HG03520 (cell line): ENCODE measurements around the gene AKR1D1.
"Not testable (repeated sequence)": the region's sequence is repeated elsewhere in the genome, so short reads cannot be mapped to it uniquely, and the experiment has no call there.

Source experiments
- ATAC-seq: cut with Tn5 transposase; IDR thresholded peaks from one replicate; pipeline ENCODE4 v1.9.1; 2021; ENCODE audit warnings: mild to moderate bottlenecking, moderate library complexity; ENCODE audit not compliant: unreplicated experiment

The AKR1D1 gene, protein sequence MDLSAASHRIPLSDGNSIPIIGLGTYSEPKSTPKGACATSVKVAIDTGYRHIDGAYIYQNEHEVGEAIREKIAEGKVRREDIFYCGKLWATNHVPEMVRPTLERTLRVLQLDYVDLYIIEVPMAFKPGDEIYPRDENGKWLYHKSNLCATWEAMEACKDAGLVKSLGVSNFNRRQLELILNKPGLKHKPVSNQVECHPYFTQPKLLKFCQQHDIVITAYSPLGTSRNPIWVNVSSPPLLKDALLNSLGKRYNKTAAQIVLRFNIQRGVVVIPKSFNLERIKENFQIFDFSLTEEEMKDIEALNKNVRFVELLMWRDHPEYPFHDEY

DNA sequence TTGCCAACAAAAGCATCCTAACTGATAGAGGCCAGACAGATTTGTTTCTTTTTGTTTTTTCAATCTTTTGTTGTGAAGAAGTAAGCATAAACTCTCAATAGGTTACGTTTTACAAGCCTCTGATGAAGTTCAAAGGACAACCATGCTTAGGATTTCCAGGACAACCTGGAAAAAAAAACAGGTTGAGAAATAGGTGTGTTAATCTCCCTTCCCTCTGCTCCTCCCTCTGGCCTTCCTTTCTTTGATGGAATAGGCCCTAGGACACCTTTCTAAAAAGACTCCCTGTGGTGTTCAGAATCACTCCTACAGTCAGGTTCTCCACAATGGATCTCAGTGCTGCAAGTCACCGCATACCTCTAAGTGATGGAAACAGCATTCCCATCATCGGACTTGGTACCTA lies at the start of gene AKR1D1:
Gene AKR1D1 (plus strand): TSS at position 264 of the 400 bp plus-strand sequence. CDS start 60 bp downstream, at position 324.
- no peak for ATAC-seq

DNA sequence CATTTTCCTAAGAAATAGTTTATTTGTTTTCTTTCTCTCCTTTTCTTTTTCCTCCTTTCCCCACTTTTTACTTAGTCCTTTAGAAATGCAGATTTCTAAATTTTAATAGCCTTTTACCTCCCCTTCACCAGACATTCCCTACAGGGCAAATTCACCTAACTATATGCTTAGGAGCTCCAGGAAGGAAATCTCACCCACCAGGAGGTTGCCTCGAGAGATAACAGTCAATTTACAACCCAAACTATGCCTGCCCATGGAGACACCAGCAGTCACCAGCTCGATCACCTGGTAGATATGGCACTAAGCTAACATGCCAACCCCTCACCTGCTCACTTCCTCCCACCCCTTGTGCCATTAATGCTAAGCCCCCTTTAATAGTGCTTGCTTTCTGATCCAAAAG lies 49.2 kb upstream of the AKR1D1 start:
- ATAC-seq = no peak

DNA sequence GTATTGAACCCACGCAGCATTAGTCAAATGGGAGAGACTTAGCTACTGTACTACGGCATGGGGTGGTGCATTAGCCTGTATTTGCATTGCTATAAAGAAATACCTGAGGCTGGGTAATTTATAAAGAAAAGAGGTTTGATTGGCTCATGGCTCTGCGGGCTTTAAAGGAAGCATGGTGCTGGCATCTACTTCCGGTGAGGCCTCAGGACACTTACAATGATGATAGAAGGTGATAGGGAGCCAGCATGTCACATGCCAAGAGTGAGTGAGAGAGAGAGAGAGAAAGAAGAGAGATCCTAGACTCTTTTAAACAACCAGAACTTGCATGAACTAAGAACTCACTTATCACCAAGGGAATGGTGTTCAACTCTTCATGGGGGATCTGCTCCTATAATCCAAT lies 47.1 kb upstream of the AKR1D1 start:
- ATAC-seq = no peak

DNA sequence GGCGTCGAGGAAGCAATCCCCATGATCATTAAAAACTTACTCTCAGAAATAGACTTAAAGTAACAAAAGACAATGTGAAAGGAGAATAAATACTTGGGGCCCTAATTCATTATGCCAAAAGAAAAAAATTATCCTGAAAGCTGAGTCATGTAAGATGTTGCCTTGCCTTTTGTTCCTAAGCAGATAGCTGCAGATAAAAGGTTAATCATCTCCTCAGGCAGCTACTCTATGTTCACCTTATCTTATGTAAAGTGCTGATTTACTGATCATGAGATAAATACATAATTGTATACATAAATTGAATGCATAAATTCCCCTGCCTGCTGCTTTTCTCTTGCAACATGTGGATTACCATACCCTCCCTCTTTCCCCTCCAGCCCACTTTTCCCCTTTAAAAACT lies 46.3 kb upstream of the AKR1D1 start:
- no peak for ATAC-seq

DNA sequence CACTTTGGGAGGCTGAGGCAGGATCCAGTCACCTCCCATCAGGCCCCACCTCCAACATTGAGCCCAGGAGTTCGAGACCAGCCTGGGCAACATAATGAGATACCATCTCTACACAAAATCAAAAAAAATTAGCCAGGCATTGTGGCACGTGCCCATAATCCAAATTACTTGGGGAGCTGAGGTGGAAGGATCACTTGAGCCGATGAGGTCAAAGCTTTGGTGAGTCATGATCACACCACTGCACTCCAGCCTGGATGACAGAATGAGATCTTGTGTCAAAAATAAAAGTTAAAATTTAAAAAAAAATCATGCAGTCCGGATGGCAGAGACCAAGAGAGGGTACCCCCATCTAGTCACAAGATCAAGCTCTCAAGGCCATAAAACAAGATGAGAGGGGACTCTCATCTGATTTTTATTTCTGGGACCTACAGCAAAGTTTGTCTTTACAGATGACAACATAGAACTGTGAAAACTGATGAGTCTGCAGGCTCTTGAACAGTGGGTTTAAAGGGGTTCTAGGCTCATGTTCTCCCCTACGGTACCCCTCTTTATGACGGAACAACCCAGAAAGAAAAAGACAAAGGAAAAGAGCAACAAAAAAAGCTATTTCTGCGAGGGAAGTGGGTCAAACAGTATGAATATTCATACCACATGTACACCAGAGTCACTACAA lies 45.4 kb upstream of the AKR1D1 start:
- ATAC-seq = no peak

DNA sequence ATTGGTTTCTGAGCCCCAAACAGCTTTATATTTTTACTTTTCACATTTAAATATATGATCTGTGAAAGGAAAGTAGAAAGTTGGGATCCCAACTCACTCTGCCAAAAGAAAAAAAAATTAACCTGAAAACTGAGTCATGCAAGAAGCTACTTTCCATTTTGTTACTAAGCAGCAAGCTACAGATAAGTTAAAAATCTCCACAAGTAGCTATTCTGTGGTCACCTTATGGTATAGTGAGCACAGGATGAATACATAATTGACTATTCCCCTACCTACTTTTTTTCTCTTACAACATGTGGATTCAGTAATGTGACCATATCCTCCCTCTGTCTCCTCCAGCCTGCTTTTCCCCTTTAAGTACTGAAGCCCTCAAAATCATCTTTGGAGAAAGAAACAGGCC lies 44.1 kb upstream of the AKR1D1 start:
- peak; percentile 63 for ATAC-seq

DNA sequence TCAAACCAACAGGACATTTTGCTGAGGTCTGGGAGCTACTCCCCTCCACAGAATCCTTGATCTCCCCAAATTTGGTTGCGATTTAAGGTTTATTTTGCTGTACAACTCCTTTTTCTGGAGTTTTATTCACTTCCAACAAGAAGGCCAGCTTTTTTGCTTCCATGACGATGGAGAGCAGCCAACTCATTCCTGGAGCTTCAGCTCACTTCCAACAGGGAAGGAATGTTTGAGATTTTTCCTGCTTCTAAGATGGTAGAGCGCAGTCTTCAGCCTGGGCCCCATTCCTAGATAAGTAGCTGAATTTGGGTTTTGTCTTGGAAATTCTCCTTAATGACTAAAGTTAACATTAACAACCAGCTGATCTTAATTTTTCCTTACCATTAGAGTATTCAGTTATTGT lies 43.5 kb upstream of the AKR1D1 start:
- no peak for ATAC-seq

DNA sequence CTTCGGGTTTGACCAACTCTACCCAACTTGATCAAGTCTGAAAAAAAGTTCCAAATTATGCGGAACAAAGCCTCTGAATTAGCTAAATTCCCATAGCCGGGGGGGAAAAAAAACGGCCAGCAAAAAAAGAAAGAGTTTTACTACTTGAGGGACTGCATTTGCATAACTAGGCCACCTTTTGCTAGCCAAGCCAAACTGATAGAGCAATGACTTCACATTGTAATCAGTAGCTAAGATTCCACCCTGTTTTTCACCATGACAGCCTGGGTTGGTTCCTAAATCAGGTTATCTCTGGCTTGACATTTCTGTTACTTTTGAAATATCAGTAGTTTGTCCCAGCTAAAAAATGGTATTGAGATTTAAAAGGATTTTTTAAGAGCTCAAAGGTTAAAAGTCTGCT lies 43.0 kb upstream of the AKR1D1 start:
- ATAC-seq = no peak

DNA sequence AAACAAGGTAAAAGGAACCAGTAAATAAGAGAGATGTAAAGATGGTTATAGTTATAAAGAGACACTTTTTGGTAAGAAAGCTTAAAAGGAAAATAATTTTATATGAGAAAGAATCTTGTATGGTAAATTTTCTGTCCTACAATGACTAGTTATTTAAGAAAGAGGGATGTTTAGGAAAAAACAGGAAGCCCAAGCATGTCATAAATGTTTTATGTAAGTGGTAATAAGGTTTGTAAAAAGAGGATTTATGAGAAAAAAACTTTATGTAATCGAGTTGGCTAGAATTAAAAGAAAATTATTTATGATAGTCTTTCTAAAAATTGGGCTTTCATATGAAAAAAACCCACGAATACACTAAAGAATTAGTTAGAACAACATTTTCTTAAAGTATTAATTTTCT lies 40.1 kb upstream of the AKR1D1 start:
- ATAC-seq = no peak

DNA sequence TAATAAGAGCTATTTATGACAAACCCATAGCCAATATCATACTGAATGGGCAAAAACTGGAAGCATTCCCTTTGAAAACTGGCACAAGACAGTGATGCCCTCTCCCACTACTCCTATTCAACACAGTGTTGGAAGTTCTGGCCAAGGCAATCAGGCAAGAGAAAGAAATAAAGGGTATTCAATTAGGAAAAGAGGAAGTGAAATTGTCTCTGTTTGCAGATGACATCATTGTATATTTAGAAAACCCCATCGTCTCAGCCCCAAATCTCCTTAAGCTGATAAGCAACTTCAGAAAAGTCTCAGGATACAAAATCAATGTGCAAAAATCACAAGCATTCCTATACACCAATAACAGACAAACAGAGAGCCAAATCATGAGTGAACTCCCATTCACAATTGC lies 36.2 kb upstream of the AKR1D1 start:
- not testable (repeated sequence) for ATAC-seq

DNA sequence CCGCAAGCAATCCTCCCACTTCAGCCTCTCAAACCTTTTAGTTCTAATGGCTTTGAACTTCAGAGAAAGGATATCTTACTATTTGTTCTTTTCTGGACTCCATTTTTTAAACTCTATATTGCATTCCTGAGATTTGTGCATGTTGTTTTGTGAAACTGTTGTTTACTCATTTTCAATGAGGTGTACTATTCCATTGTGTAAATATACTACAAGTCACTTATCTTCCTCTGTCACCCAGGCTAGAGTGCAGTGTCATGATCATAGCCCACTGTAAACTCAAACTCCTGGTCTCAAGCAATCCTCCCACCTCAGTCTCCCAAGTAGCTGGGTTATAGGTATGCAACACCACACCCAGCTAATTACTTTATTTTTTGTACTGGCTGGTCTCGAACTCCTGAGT lies 31.4 kb upstream of the AKR1D1 start:
- no peak for ATAC-seq

DNA sequence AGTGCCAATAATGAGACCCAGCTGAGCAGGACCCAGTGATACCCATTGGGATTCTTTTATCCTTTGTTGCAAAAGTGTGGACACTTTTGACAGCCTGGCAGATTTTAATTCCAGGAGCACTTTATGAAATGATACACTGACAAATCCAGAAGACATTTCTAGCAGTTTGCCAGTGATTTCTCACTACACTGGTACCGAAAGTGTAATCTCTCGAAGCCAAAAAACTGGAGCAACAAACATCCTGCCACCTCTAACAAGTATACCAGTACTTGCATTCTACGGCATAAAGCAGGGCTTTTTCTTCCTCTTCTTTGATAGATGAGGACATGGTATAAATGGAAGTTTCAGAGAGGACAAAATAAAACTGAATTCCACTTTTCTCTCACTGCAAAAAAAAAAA lies 28.4 kb upstream of the AKR1D1 start:
- no peak for ATAC-seq

DNA sequence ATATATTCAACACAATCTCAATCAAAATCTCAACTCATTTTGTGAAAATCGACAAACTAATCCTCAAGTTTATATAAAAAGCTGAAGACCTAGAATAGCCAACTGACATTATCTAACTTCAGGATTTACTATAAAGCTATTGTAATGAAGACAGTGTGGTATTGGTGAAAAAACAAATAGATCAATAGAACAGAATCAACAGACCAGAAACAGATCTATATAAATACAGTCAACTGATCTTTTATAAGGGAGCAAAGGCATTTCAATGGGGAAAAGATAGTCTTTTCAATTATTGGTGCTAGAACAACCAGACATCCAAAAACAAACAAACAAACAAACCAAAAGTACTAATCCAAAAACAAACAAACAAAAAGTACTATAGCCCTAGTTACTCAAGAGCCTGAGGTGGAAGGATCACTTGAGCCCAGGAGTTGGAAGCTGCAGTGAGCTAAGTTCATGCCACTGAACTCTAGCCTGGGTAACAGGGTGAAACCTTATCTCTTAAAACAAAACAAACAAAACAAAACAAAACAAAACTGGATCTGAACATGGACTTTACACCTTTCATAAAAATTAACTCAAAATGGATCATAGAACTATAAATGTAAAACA lies 26.6 kb upstream of the AKR1D1 start:
- ATAC-seq = no peak

DNA sequence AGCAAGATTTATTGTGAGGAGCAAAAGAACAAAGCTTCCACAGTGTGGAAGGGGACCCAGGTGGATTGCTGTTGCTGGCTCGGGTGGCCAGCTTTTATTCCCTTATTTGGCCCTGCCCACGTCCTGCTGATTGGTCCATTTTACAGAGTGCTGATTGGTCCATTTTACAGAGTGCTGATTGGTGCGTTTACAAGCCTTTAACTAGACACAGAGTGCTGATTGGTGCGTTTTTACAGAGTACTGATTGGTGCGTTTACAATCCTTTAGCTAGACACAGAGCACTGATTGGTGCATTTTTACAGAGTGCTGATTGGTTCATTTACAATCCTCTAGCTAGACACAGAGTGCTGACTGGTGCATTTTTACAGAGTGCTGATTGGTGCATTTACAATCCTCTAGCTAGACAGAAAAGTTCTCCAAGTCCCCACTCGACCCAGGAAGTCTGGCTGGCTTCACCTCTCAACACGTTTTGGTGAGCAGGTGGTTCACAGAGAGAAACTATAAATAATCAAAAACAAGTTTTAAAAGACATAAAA lies 24.5 kb upstream of the AKR1D1 start:
- not testable (repeated sequence) for ATAC-seq

DNA sequence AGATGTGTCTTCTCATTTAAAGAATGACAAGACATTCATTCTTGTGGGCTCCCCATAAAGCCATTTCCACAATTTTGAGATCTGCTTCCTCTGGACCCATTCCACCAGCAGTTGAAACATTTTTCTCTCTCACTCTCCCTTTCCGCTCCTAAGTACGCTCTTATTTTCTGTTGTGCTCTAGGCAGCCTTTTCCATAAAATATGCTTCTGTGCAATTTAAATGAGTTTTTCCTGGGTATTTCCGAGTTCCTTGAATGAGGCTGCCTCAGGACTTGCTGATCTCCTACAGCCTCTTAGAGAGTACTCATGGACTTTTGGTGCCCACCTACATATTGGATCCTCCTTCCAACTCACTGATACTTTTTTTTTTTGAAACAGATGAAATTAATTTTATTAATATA lies 23.6 kb upstream of the AKR1D1 start:
- no peak for ATAC-seq

DNA sequence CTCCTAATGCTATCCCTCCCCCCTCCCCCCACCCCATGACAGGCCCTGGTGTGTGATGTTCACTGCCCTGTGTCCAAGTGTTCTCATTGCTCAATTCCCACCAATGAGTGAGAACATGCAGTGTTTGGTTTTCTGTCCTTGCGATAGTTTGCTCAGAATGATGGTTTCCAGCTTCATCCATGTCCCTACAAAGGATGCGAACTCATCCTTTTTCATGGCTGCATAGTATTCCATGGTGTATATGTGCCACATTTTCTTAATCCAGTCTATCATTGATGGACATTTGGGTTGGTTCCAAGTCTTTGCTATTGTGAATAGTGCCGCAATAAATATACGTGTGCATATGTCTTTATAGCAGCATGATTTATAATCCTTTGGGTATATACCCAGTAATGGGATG lies 20.6 kb upstream of the AKR1D1 start:
- not testable (repeated sequence) for ATAC-seq

DNA sequence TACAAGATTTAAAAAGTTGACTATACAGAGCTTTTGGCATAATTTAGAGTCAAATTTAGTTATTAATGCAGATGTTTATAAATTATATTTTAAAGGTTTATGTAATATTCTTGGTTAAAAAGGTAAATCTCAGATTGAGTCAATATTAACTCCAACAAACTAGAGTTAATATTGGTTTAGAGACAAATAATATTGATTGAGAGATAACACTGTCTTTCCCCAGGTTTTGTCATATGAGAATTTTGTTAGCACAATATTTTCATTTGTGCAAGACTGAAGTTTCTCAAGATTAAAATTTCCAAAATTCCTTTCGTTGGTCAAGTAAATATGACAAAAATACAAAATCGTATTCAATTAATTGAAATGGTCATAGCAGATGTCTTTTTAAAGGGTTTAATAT lies 12.9 kb upstream of the AKR1D1 start:
- ATAC-seq = no peak

DNA sequence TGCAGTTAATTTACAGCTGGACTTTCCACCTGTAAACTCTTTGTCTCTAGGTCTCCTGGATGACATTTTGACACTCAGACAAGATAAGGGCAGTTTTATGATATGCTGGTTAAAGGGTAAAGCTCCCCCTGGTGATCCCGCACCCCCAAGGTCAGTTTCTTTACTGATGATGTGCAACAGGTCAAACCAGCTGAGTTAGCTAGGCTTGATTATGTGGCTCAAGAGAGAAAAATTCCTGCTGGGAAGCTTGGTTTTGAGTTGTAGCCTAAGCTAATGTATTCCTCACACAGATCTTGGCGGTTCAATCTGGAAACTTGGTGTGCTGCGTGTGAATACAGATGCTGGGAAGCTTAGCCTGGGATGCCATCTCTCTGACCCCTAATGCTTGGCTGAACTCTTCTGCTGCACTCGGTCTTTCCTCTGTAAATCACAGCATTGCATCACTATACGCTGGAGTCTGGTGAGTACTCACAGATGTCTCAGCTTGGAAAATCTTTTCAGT lies 11.4 kb upstream of the AKR1D1 start:
- ATAC-seq = no peak

DNA sequence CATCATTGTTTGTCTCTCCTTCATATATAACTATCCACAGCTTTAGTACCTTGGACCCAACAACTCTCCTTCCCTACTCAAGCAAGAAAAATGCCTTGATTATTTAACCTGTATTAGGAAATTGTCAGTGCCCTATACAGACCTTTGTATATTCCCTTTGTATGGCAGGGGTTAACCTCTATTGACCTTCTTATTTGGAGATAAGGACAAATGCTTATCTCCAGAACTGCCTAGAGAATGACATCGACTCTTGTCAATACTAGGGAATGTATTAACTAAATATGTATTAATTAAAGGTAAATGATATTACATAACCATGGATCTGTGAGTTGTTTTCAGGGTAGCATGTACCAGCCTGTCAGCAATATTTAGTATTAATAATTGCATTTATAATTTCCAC lies 10.4 kb upstream of the AKR1D1 start:
- no peak for ATAC-seq

DNA sequence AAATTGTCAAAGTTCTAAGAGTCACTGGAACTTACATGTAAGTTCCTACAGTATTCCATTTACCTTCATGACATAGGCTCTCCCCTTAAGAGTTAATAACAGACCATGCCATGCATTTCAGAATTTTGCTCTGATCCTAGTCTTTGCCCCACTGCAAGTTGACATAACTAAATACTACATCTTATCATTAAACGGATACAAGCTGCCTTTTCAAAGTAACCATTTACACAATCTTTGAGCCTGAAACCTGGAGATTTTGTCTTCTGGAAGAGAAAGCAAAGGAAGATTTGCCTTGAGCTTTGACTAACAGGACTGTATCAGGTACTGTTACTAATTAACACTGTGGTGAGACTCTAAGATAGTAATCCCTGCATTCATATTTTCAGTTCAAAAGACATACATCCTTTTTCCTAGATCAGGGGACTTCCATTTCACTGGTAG lies 9.3 kb upstream of the AKR1D1 start:
- ATAC-seq = no peak

DNA sequence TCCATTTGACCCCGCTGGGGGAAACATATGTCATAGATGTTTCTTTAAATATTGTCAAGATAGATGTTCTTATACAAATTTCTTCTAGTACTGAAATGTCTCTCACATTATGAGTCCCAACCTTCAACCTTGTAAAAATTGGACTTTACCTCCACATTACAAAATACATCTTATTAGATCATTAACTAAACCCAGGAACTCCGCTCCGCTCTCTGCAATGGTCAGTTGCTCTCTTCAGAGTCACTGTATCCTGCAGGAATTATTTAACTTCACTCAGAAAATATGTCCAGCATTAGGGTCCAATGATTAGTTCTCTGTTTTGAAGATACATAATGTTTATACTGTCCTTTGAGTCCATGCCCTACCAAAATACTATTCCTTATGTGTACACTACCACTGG lies 8.5 kb upstream of the AKR1D1 start:
- ATAC-seq = no peak

DNA sequence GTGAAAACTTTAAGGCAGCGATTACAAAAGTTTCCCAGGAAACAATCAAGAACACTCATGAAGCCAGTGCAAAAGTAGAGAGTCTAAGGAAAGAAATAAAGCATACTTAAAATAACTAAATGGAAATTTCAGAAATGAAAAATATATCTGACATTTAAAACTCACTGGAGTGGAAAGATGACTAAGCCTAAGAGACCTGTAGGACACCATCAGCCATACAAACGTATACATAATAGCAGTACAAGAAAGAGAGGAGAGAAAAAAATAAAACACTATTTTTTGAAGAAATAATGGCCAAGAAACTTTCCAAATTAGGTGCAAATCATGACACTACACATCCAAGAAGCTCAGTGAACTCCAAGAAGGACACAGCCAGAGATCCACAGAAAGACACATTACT lies 5.4 kb upstream of the AKR1D1 start:
- no peak for ATAC-seq
